ENCODE measurements around the gene CDHR1.

Gene CDHR1

GRCh38 chr10:84185526-84186175 lies 8.7 kb upstream of the CDHR1 start:
- TF ChIP-seq CTCF (IDR thresholded peaks at IDR 0.05) (no peak), ZFX (IDR thresholded peaks at IDR 0.05; ENCODE audit: borderline replicate concordance) (no peak)
- no peak overlapping the region for H3K27ac ChIP-seq

- H3K27ac ChIP-seq, result no peak overlapping the region
- TF ChIP-seq CTCF (IDR thresholded peaks at IDR 0.05), result no peak
- no peak for TF ChIP-seq ZFX (IDR thresholded peaks at IDR 0.05; ENCODE audit: borderline replicate concordance)
These were observed 5.5 kb upstream of the CDHR1 start for GRCh38 chr10:84188815-84189214.

GRCh38 chr10:84190621-84191020 lies 3.7 kb upstream of the CDHR1 start:
- no peak for TF ChIP-seq CTCF (IDR thresholded peaks at IDR 0.05)
- TF ChIP-seq ZFX (IDR thresholded peaks at IDR 0.05; ENCODE audit: borderline replicate concordance), result no peak
- H3K27ac ChIP-seq, result no peak overlapping the region

- TF ChIP-seq CTCF (IDR thresholded peaks at IDR 0.05) (no peak), ZFX (IDR thresholded peaks at IDR 0.05; ENCODE audit: borderline replicate concordance) (no peak)
- no peak overlapping the region for H3K27ac ChIP-seq
These were observed 3.2 kb upstream of the CDHR1 start for GRCh38 chr10:84191106-84191505.

GRCh38 chr10:84193327-84193726 lies 1.0 kb upstream of the CDHR1 start:
- no peak overlapping the region for H3K27ac ChIP-seq
- TF ChIP-seq CTCF (IDR thresholded peaks at IDR 0.05), result no peak
- TF ChIP-seq ZFX (IDR thresholded peaks at IDR 0.05; ENCODE audit: borderline replicate concordance), result no peak

- TF ChIP-seq ZFX (IDR thresholded peaks at IDR 0.05; ENCODE audit: borderline replicate concordance), result no peak
- TF ChIP-seq CTCF (IDR thresholded peaks at IDR 0.05), result no peak
- no peak overlapping the region for H3K27ac ChIP-seq
These were observed 402 bp upstream of the CDHR1 start for GRCh38 chr10:84193846-84194423.

- no peak overlapping the region for H3K27ac ChIP-seq
- TF ChIP-seq ZFX (IDR thresholded peaks at IDR 0.05; ENCODE audit: borderline replicate concordance) (no peak), CTCF (IDR thresholded peaks at IDR 0.05) (no peak)
These were observed 900 bp downstream of the CDHR1 start for GRCh38 chr10:84195044-84195830.
